Endothelial cell of umbilical vein (primary cell): ENCODE results near the gene FAM177B. TPM values are rescaled to one million over a fixed set of nuclear protein-coding genes. Genes with fewer than 3 reads are reported as not detected.

Experiments
- BruUV-seq: library from RNA; stranded (reverse); fragments of 400-500 nt; replicated peaks from 2 replicates; lab custom pipeline; 2021; lab: Mats Ljungman, UMichigan
- CTCF ChIA-PET: fragments of 300-600, 350-600 bp; sonication (Branson Sonifier 250); formaldehyde crosslinking; loops from one replicate; lab custom pipeline; 2021; ENCODE audit warnings: antibody characterized with exemption, inconsistent platforms; lab: Charles Lee
- POLR2A ChIA-PET: fragments of 300-600, 350-600 bp; sonication (Branson Sonifier 250); formaldehyde crosslinking; loops from one replicate; lab custom pipeline; 2021; ENCODE audit warnings: antibody characterized with exemption, inconsistent platforms; lab: Charles Lee
- DNase-seq: peaks from one replicate; pipeline ENCODE4 v3.0.0-alpha.2; 2011; ENCODE audit warnings: low read depth, low spot score
- FAIRE-seq: peaks from 2 replicates; lab custom pipeline; 2011; peaks lifted over from hg19 to GRCh38; lab: Jason Lieb, UNC
- H2AFZ ChIP-seq: 2 replicates; pipeline ENCODE4 v1.6.0; 2012; ENCODE audit warnings: low read depth, low read length, control low read depth, inconsistent platforms
- H3K27ac ChIP-seq: 2 replicates; pipeline ENCODE4 v1.5.1; 2011; ENCODE audit warnings: low read depth, mild to moderate bottlenecking, control low read depth, low read length, moderate library complexity; ENCODE audit not compliant: insufficient read depth
- H3K27me3 ChIP-seq, 2 experiments: 2 replicates each; pipeline versions ENCODE4 v1.6.0 to v1.6.1; 2011; ENCODE audit warnings: low read length in 2 of 2, mixed read lengths in 1 of 2; ENCODE audit not compliant: control insufficient read depth in 2 of 2, insufficient read depth in 2 of 2
- H3K36me3 ChIP-seq, 2 experiments: 2 replicates in 1 of 2; 3 replicates in 1 of 2; pipeline ENCODE4 v1.5.1; 2011; ENCODE audit warnings: low read length in 2 of 2, mild to moderate bottlenecking in 1 of 2, moderate library complexity in 1 of 2; ENCODE audit not compliant: control insufficient read depth in 2 of 2, insufficient read depth in 2 of 2; ENCODE audit errors: extremely low read depth in 1 of 2
- H3K4me1 ChIP-seq: 3 replicates; pipeline ENCODE4 v1.5.1; 2011; ENCODE audit warnings: mild to moderate bottlenecking, low read length; ENCODE audit not compliant: control insufficient read depth, insufficient read depth; ENCODE audit errors: extremely low read depth
- H3K4me2 ChIP-seq: 2 replicates; pipeline ENCODE4 v1.6.1; 2011; ENCODE audit warnings: low read length, control low read depth, mixed read lengths; ENCODE audit not compliant: insufficient read depth
- H3K4me3 ChIP-seq, 3 experiments: fragments of 200-600 bp in 1 of 3; sonication (generic), shearing (Covaris generic) in 1 of 3; replicated peaks in 1 of 3; 2 replicates each; pipeline ENCODE4 v1.5.1; 2011 to 2016; ENCODE audit warnings: control low read depth in 3 of 3, low read length in 3 of 3, mild to moderate bottlenecking in 2 of 3, inconsistent platforms in 1 of 3, low read depth in 1 of 3, moderate library complexity in 1 of 3; ENCODE audit not compliant: insufficient read depth in 1 of 3
- H3K79me2 ChIP-seq: 2 replicates; pipeline ENCODE4 v1.6.0; 2012; ENCODE audit warnings: low read length, inconsistent platforms; ENCODE audit not compliant: control insufficient read depth, insufficient read depth
- H3K9ac ChIP-seq: replicated peaks from 2 replicates; pipeline ENCODE3; 2011; ENCODE audit warnings: low read length, control low read depth; ENCODE audit not compliant: insufficient read depth; ENCODE audit errors: extremely low read depth
- H3K9me1 ChIP-seq: replicated peaks from 3 replicates; pipeline ENCODE4 v1.6.0; 2011; ENCODE audit warnings: mild to moderate bottlenecking, low read length; ENCODE audit not compliant: control insufficient read depth, insufficient read depth; ENCODE audit errors: extremely low read depth
- H3K9me3 ChIP-seq: replicated peaks from 2 replicates; pipeline ENCODE4 v1.5.1; 2012; ENCODE audit warnings: low read length, inconsistent platforms; ENCODE audit not compliant: control insufficient read depth, insufficient read depth
- H4K20me1 ChIP-seq: replicated peaks from 2 replicates; pipeline ENCODE3; 2011; ENCODE audit warnings: mild to moderate bottlenecking, low read length; ENCODE audit not compliant: control insufficient read depth, insufficient read depth; ENCODE audit errors: extremely low read depth
- CTCF ChIP-seq, 2 donors: IDR thresholded peaks; 1 replicate in 1 of 2; 2 replicates in 1 of 2; pipeline ENCODE4 v1.5.1; 2011; ENCODE audit warnings: low read length in 2 of 2, mild to moderate bottlenecking in 2 of 2, moderate library complexity in 2 of 2, control low read depth in 1 of 2, inconsistent platforms in 1 of 2, low read depth in 1 of 2; ENCODE audit not compliant: insufficient read depth in 1 of 2; ENCODE audit errors: extremely low read depth in 1 of 2
- EZH2 ChIP-seq: IDR thresholded peaks from 2 replicates; pipeline ENCODE4 v1.6.1; 2012; ENCODE audit warnings: borderline replicate concordance, low read depth, mild to moderate bottlenecking, moderate library complexity, low read length, inconsistent platforms; ENCODE audit not compliant: severe bottlenecking
- FOS ChIP-seq: IDR thresholded peaks from 2 replicates; pipeline ENCODE4 v1.6.1; 2011; ENCODE audit warnings: mild to moderate bottlenecking, low read length, moderate library complexity, borderline replicate concordance; ENCODE audit not compliant: insufficient read depth
- GATA2 ChIP-seq: IDR thresholded peaks from 2 replicates; pipeline ENCODE4 v1.7.0; 2011; ENCODE audit warnings: low read depth, mild to moderate bottlenecking, moderate library complexity, mixed read lengths, low read length; ENCODE audit not compliant: insufficient read length, insufficient read depth
- JUN ChIP-seq: IDR thresholded peaks from 2 replicates; pipeline ENCODE4 v1.6.1; 2011; ENCODE audit warnings: borderline replicate concordance, low read depth; ENCODE audit not compliant: insufficient read length, insufficient read depth
- MAX ChIP-seq: IDR thresholded peaks from 2 replicates; pipeline ENCODE4 v1.6.1; 2011; ENCODE audit not compliant: insufficient read depth, insufficient read length
- MYC ChIP-seq: IDR thresholded peaks from one replicate; pipeline ENCODE4 v1.6.1; 2011; ENCODE audit warnings: mild to moderate bottlenecking, low read depth, low read length
- POLR2A ChIP-seq: IDR thresholded peaks from 2 replicates; pipeline ENCODE4 v1.6.1; 2012; ENCODE audit warnings: low read depth, mild to moderate bottlenecking, control low read depth, low read length
- POLR2AphosphoS5 ChIP-seq: IDR thresholded peaks from 2 replicates; pipeline ENCODE4 v1.6.1; 2012; ENCODE audit warnings: low read depth, mild to moderate bottlenecking, control low read depth, low read length, moderate library complexity; ENCODE audit not compliant: insufficient read depth
- dilution Hi-C: fragments of 300-500 bp; cut with MboI; formaldehyde crosslinking; loops from one replicate; pipeline ENCODE4 v1.15.0; 2019; ENCODE audit warnings: low sequenced_read_pairs; ENCODE audit not compliant: extremely low pct_ligation_motif_present
- intact Hi-C: fragments of 100-400 bp; cut with micrococcal nuclease; formaldehyde crosslinking; loops from one replicate; pipeline ENCODE4 v1.10.0; 2022
- polyA plus RNA-seq, 4 experiments: library from polyadenylated mRNA; depleted of rRNA in 3 of 4; stranded (reverse) in 3 of 4; unstranded in 1 of 4; fragments of >200 nt; gene quantifications; 2 replicates each; pipeline versions ENCODE4 v1.2.1 to v1.2.3, GENCODE V29; 2011 to 2012; ENCODE audit warnings: missing spikeins in 1 of 4
- total RNA-seq: library from RNA; stranded (reverse); gene quantifications from 2 replicates; pipeline ENCODE4 v1.2.3, GENCODE V29; 2021

FAM177B gene
- total and polyA plus RNA-seq, 2 donors (not counting 3 experiments of a cell fraction or from before 2014, with no cell fraction given): not detected

- no peak overlapping the region for H3K9ac ChIP-seq
- no peaks in the 10 kb centered on the region for H3K36me3 ChIP-seq
- H3K27me3 ChIP-seq: peaks cover 0 to 5% of the 10 kb centered on the region in 2 experiments
- H3K4me1 ChIP-seq: peaks cover 18% of the 10 kb centered on the region
- DNase-seq (no peak), FAIRE-seq (no peak)
- dilution Hi-C loops: loop anchor here (25.0 kb wide), 1 partner anchor 306 kb away; no protein-coding TSS in a partner anchor
- no peak for TF ChIP-seq EZH2
- TF ChIP-seq FOS: no peak
- no peak for TF ChIP-seq GATA2
- TF ChIP-seq POLR2AphosphoS5: no peak
- no peak for TF ChIP-seq JUN
- no peak for TF ChIP-seq CTCF (IDR thresholded peaks at IDR 0.05; ENCODE audit: extremely low read depth in 1 of 2, insufficient read depth in 1 of 2, low read depth in 1 of 2, low read length in 2 of 2)
- no peak for TF ChIP-seq POLR2A
- TF ChIP-seq MAX: no peak
- no peak for TF ChIP-seq MYC
- H3K4me2 ChIP-seq: no peak overlapping the region
- no peak overlapping the region for H3K27ac ChIP-seq
- H3K9me3 ChIP-seq: no peaks in the 10 kb centered on the region
- BruUV-seq: no TSS peak
- H3K4me3 ChIP-seq: no peak overlapping the region
- no peak overlapping the region for H2AFZ ChIP-seq
- no peaks in the 10 kb centered on the region for H4K20me1 ChIP-seq
- no peaks in the 10 kb centered on the region for H3K79me2 ChIP-seq
- intact Hi-C loops: no loop called here
- POLR2A ChIA-PET: no interaction called here
- CTCF ChIA-PET: no interaction called here
- H3K9me1 ChIP-seq: no peaks in the 10 kb centered on the region
These were observed 44.2 kb downstream of the FAM177B start for GRCh38 chr1:222781251-222781650.
